SK-N-SH treated with all-trans-retinoic acid at 6 μM for 48 hours (cell line): ENCODE measurements around the gene MSMP.

Experiments
- ARNTL ChIP-seq: fragments of 450-650 bp; formaldehyde crosslinking; IDR thresholded peaks from 2 replicates; pipeline ENCODE4 v1.5.0; 2020; ENCODE audit warnings: low read depth, mild to moderate bottlenecking, moderate library complexity, borderline replicate concordance
- BACH2 ChIP-seq: fragments of 250-450 bp; sonication (Bioruptor Pico); IDR thresholded peaks from 2 replicates; pipeline ENCODE4 v1.9.0; 2021; ENCODE audit warnings: mild to moderate bottlenecking, borderline replicate concordance
- CSDC2 ChIP-seq: fragments of 250-450 bp; sonication (Bioruptor Pico); IDR thresholded peaks from 2 replicates; pipeline ENCODE4 v1.5.0; 2020; ENCODE audit warnings: mild to moderate bottlenecking, moderate library complexity
- CSRNP3 ChIP-seq: fragments of 250-450 bp; sonication (Bioruptor Pico); IDR thresholded peaks from 2 replicates; pipeline ENCODE4 v1.5.1; 2021; ENCODE audit warnings: mild to moderate bottlenecking, moderate library complexity
- PATZ1 ChIP-seq: fragments of 250-450 bp; sonication (Bioruptor Pico); IDR thresholded peaks from 2 replicates; pipeline ENCODE4 v1.8.0; 2020; ENCODE audit warnings: mild to moderate bottlenecking, moderate library complexity, borderline replicate concordance
- TOX ChIP-seq: fragments of 250-450 bp; sonication (Bioruptor Pico); IDR thresholded peaks from 2 replicates; pipeline ENCODE4 v1.8.0; 2021; ENCODE audit warnings: mild to moderate bottlenecking, moderate library complexity, borderline replicate concordance
- ZFP30 ChIP-seq: fragments of 450-650 bp; formaldehyde crosslinking; IDR thresholded peaks from 2 replicates; pipeline ENCODE4 v1.5.0; 2022; ENCODE audit warnings: mild to moderate bottlenecking, moderate library complexity

GRCh38 chr9:35795695-35796094 lies 41.6 kb upstream of the MSMP start:
- TF ChIP-seq PATZ1 (CRISPR knock-in tag) (no peak), CSRNP3 (CRISPR knock-in tag) (no peak), ARNTL (CRISPR knock-in tag) (no peak), BACH2 (CRISPR knock-in tag) (no peak), ZFP30 (no peak), TOX (no peak), CSDC2 (CRISPR knock-in tag) (no peak)
